Measurements from ENCODE around the gene SFXN5. TPM values are rescaled to one million over a fixed set of nuclear protein-coding genes. Genes with fewer than 3 reads are reported as not detected.
"Not testable (repeated sequence)": the region's sequence is repeated elsewhere in the genome, so short reads cannot be mapped to it uniquely, and the experiment has no call there.

SFXN5 gene, protein sequence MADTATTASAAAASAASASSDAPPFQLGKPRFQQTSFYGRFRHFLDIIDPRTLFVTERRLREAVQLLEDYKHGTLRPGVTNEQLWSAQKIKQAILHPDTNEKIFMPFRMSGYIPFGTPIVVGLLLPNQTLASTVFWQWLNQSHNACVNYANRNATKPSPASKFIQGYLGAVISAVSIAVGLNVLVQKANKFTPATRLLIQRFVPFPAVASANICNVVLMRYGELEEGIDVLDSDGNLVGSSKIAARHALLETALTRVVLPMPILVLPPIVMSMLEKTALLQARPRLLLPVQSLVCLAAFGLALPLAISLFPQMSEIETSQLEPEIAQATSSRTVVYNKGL
- total RNA-seq = 21.8 and 23.3 TPM in 2 replicates
- long read RNA-seq, partial matches to known transcripts = 0 of 3 reads
- long read RNA-seq, other reads (novel, unspliced or antisense) = 3 of 3 reads

GRCh38 chr2:73071360-73072128 is at the start of gene SFXN5:
Gene SFXN5 (minus strand): TSS chr2:73071712. CDS start chr2:73071705, 7 bp downstream.
- no peaks in the 10 kb centered on the region for H3K27me3 Mint-ChIP-seq (ENCODE audit: low read depth)

DNA sequence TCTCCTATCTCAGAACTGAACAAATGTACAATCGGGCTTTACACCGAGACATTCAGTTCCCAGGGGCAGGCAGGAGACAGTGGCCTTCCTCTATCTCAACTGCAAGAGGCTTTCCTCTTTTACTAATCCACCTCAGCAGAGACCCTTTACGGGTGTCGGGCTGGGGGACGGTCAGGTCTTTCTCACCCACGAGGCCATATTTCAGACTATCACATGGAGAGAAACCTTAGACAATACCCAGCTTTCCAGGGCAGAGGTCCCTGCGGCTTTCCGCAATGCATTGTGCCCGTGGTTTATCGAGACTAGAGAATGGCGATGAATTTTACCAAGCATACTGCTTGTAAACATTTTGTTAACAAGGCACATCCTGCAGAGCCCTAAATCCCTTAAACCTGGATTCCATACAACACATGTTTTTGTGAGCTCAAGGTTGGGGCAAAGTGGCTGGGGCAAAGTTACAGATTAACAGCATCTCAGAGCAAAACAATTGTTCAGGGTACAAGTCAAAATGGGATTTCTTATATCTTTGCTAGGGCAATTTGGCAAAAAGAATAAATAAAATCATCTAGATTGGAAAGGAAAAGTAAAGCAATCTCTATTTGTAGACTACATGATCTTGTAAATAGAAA is 48.2 kb upstream of the SFXN5 start:
- DNase-seq (ENCODE audit: low read depth, low spot score); H3K4me3 Mint-ChIP-seq; H3K4me1 Mint-ChIP-seq; H3K36me3 Mint-ChIP-seq (ENCODE audit: low read depth); H3K9me3 Mint-ChIP-seq; H3K27ac Mint-ChIP-seq (ENCODE audit: unreplicated experiment): not testable (repeated sequence)
- H3K27me3 Mint-ChIP-seq (ENCODE audit: low read depth) = peaks cover 27% of the 10 kb centered on the region

More at GRCh38 chr2:73071360-73072128, at the start of gene SFXN5:
- DNase-seq (ENCODE audit: low read depth, low spot score) = peak; percentile 99
- Mint-ChIP-seq H3K36me3 (ENCODE audit: low read depth) (no peaks in the 10 kb centered on the region), H3K27ac (ENCODE audit: unreplicated experiment) (peak within 1 kb of the TSS; percentile 98), H3K4me1 (peaks cover 35% of the 10 kb centered on the region), H3K4me3 (peak within 1 kb of the TSS; percentile 99), H3K9me3 (no peaks in the 10 kb centered on the region)
- peak; percentile 29 for TF ChIP-seq CTCF (conservative IDR thresholded peaks at IDR 0.05)

DNA sequence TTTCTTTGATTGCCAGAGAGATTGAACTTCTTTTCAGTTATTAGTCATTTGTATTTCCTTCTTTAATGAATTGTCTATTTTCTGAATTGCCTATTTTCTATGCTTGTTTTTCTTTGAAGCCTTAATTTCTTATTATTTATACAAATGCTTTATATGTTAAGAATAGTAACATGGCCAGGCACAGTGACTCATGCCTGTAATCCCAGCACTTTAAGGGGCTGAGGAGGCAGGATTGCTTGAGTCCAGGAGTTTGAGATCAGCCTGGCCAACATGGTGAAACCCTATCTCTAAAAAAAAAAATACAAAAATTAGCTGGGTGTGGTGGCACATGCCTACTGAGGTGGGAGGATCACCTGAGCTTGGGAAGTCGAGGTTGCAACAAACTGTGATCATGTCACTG is 45.9 kb upstream of the SFXN5 start:
- H3K4me1 Mint-ChIP-seq = no peaks in the 10 kb centered on the region
- H3K27me3 Mint-ChIP-seq (ENCODE audit: low read depth) = peaks cover 27% of the 10 kb centered on the region
- H3K27ac Mint-ChIP-seq (ENCODE audit: unreplicated experiment) = no peak overlapping the region

DNA sequence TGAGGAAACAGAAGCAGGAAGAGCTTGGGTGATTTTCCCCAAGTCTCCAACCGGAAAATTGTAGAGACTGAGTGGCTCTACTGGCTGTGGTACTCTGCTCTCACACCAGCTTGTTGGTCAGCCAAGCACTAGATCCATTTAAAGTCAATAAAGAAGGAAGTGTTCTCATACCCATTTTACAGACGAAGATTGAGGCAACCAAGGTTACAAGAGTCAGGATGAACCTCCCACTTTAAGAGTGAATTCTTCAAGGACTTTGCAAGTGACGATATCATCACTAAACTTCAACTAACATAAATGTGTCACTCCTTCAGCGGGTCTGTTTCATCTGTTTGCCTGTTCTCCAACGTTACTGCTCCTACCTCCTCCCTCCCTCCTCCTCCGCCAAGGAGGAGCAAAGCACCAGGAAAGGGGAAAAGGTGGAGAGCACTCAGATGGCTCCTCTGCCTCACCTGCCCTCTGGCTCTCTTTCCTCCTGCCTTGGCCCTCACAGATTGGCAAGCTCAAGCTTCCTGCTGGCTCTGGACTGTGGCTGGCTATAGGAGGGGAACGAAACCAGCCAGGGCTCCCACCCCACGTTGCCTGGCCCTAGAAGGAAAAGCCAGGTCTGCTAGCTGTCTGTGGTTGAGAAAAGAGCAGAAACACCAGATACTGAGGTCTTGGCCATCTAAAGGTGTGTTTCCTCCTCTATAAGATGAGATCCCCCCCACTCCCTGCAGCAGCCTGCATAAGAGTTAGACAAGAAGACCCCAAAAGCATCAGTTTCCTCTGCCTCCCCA is 44.9 kb upstream of the SFXN5 start:
- no peak for TF ChIP-seq CTCF (conservative IDR thresholded peaks at IDR 0.05)
- DNase-seq (ENCODE audit: low read depth, low spot score) = no peak
- Mint-ChIP-seq H3K4me1 (peaks cover 6% of the 10 kb centered on the region), H3K27me3 (ENCODE audit: low read depth) (peaks cover 36% of the 10 kb centered on the region), H3K9me3 (no peaks in the 10 kb centered on the region), H3K4me3 (no peak overlapping the region), H3K27ac (ENCODE audit: unreplicated experiment) (no peak overlapping the region), H3K36me3 (ENCODE audit: low read depth) (no peaks in the 10 kb centered on the region)

More for the DNA sequence above, 45.9 kb upstream of the SFXN5 start:
- H3K4me3 Mint-ChIP-seq = no peak overlapping the region
- DNase-seq (ENCODE audit: low read depth, low spot score) = no peak
- H3K36me3 Mint-ChIP-seq (ENCODE audit: low read depth) = no peaks in the 10 kb centered on the region
- TF ChIP-seq CTCF (conservative IDR thresholded peaks at IDR 0.05) = no peak
- H3K9me3 Mint-ChIP-seq = no peaks in the 10 kb centered on the region

DNA sequence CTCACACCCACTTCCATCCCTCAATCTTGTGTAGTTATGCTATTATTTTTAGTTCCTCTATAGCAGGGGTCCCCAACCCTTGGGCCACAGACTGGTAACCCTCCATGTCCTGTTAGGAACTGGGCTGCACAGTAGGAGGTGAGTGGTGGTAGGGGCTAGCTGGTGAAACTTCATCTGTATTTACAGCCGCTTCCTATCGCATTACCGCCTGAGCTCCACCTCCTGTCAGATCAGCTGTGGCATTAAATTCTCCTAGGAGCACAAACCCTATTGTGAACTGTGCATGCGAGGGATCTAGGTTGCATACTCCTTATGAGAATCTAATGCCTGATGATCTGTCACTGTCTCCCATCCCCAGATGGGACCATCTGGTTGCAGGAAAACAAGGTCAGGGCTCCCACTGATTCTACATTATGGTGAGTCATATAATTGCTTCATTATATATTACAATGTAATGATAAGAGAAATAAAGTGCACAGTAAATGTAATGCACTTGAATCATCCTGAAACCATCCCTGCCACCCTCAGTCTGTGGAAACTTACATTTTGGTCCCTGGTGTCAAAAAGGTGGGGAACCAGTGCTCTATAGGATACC is 42.9 kb upstream of the SFXN5 start:
- no peak for TF ChIP-seq CTCF (conservative IDR thresholded peaks at IDR 0.05)
- Mint-ChIP-seq H3K27ac (ENCODE audit: unreplicated experiment) (no peak overlapping the region), H3K27me3 (ENCODE audit: low read depth) (peaks cover 46% of the 10 kb centered on the region)

More for the DNA sequence above, 42.9 kb upstream of the SFXN5 start:
- DNase-seq (ENCODE audit: low read depth, low spot score) = no peak
- H3K9me3 Mint-ChIP-seq = no peaks in the 10 kb centered on the region
- peak overlapping the region; percentile 86 for H3K4me3 Mint-ChIP-seq
- H3K4me1 Mint-ChIP-seq = peaks cover 14% of the 10 kb centered on the region
- H3K36me3 Mint-ChIP-seq (ENCODE audit: low read depth) = no peaks in the 10 kb centered on the region

Data from neural crest cell (in vitro differentiated cells).